Astrocyte (in vitro differentiated cells and primary cell): ENCODE measurements around the gene MAP1S. TPM values are rescaled to one million over a fixed set of nuclear protein-coding genes. Genes with fewer than 3 reads are reported as not detected.

Experiments
- DNase-seq: peaks from one replicate; pipeline ENCODE4 v3.0.0-alpha.2; 2010; ENCODE audit warnings: low read depth
- FAIRE-seq: peaks from 2 replicates; lab custom pipeline; 2011; peaks lifted over from hg19 to GRCh38; lab: Jason Lieb, UNC
- H2AFZ ChIP-seq: 2 replicates; pipeline ENCODE4 v1.6.0; 2012; ENCODE audit warnings: low read depth, low read length, inconsistent platforms
- H3K27ac ChIP-seq: 2 replicates; pipeline ENCODE4 v1.5.1; 2011; ENCODE audit warnings: low read depth, low read length, inconsistent platforms
- H3K27me3 ChIP-seq: 2 replicates; pipeline ENCODE4 v1.6.0; 2011; ENCODE audit warnings: low read length, inconsistent platforms; ENCODE audit not compliant: insufficient read depth
- H3K36me3 ChIP-seq: 2 replicates; pipeline ENCODE4 v1.5.1; 2011; ENCODE audit warnings: low read length, inconsistent platforms; ENCODE audit not compliant: insufficient read depth
- H3K4me1 ChIP-seq: 2 replicates; pipeline ENCODE4 v1.5.1; 2011; ENCODE audit warnings: low read length, inconsistent platforms; ENCODE audit not compliant: insufficient read depth
- H3K4me2 ChIP-seq: 2 replicates; pipeline ENCODE4 v1.6.0; 2012; ENCODE audit warnings: low read length, inconsistent platforms
- H3K4me3 ChIP-seq: 2 replicates; pipeline ENCODE4 v1.5.1; 2011; ENCODE audit warnings: low read depth, mild to moderate bottlenecking, low read length, inconsistent platforms; ENCODE audit not compliant: insufficient read depth
- H3K79me2 ChIP-seq: 2 replicates; pipeline ENCODE4 v1.6.0; 2012; ENCODE audit warnings: mild to moderate bottlenecking, low read length, inconsistent platforms; ENCODE audit not compliant: insufficient read depth
- H3K9ac ChIP-seq: 2 replicates; pipeline ENCODE4 v1.6.0; 2012; ENCODE audit warnings: mild to moderate bottlenecking, low read length, inconsistent platforms
- H3K9me3 ChIP-seq: 2 replicates; pipeline ENCODE4 v1.5.1; 2012; ENCODE audit warnings: low read depth, mild to moderate bottlenecking, low read length, inconsistent platforms; ENCODE audit not compliant: insufficient read depth
- H4K20me1 ChIP-seq: 2 replicates; pipeline ENCODE4 v1.6.0; 2012; ENCODE audit warnings: low read length, inconsistent platforms; ENCODE audit not compliant: insufficient read depth
- H3K27ac Mint-ChIP-seq: one replicate; pipeline ENCODE4 v1.8.0; 2021; ENCODE audit warnings: mild to moderate bottlenecking, mixed read lengths; ENCODE audit not compliant: unreplicated experiment
- H3K27me3 Mint-ChIP-seq: one replicate; pipeline ENCODE4 v1.8.0; 2021; ENCODE audit warnings: low read depth, mixed read lengths; ENCODE audit not compliant: unreplicated experiment
- H3K36me3 Mint-ChIP-seq: one replicate; pipeline ENCODE4 v1.8.0; 2021; ENCODE audit warnings: low read depth, mixed read lengths; ENCODE audit not compliant: unreplicated experiment
- H3K4me1 Mint-ChIP-seq: one replicate; pipeline ENCODE4 v1.8.0; 2021; ENCODE audit warnings: low read depth, mixed read lengths; ENCODE audit not compliant: unreplicated experiment
- H3K4me3 Mint-ChIP-seq: one replicate; pipeline ENCODE4 v1.8.0; 2021; ENCODE audit warnings: mild to moderate bottlenecking, moderate library complexity, mixed read lengths; ENCODE audit not compliant: unreplicated experiment
- H3K9me3 Mint-ChIP-seq: one replicate; pipeline ENCODE4 v1.8.0; 2021; ENCODE audit warnings: mild to moderate bottlenecking, mixed read lengths; ENCODE audit not compliant: unreplicated experiment
- CTCF ChIP-seq: IDR thresholded peaks from 2 replicates; pipeline ENCODE4 v1.5.1; 2011; ENCODE audit warnings: low read depth, mild to moderate bottlenecking, inconsistent platforms, low read length, moderate library complexity; ENCODE audit not compliant: insufficient read depth
- EZH2 ChIP-seq: IDR thresholded peaks from 2 replicates; pipeline ENCODE4 v1.6.1; 2012; ENCODE audit warnings: mild to moderate bottlenecking, low read length, inconsistent platforms; ENCODE audit not compliant: insufficient read depth
- total RNA-seq: library from RNA; stranded (reverse); gene quantifications from 2 replicates; pipeline ENCODE4 v1.2.1, GENCODE V29; 2021

MAP1S gene
- total RNA-seq, 1 donor from 2014 or later = 82.2 TPM

GRCh38 chr19:17686592-17687024 is 32.7 kb upstream of the MAP1S start:
- H3K4me3 Mint-ChIP-seq = peak overlapping the region; percentile 40
- H2AFZ ChIP-seq = peak overlapping the region; percentile 56
- H3K36me3 Mint-ChIP-seq = no peaks in the 10 kb centered on the region
- DNase-seq (no peak), FAIRE-seq (no peak)
- no peaks in the 10 kb centered on the region for H3K36me3 ChIP-seq
- TF ChIP-seq CTCF (no peak), EZH2 (peak; percentile 2)
- H3K27ac Mint-ChIP-seq = no peak overlapping the region
- peak overlapping the region; percentile 90 for H3K4me2 ChIP-seq
- peak overlapping the region; percentile 38 for H3K27ac ChIP-seq
- no peaks in the 10 kb centered on the region for H3K79me2 ChIP-seq
- H4K20me1 ChIP-seq = no peaks in the 10 kb centered on the region
- peaks cover 31% of the 10 kb centered on the region for H3K27me3 Mint-ChIP-seq
- no peaks in the 10 kb centered on the region for H3K9me3 ChIP-seq
- peaks cover 2% of the 10 kb centered on the region for H3K9me3 Mint-ChIP-seq
- H3K4me3 ChIP-seq = peak overlapping the region; percentile 67
- peaks cover 2% of the 10 kb centered on the region for H3K4me1 Mint-ChIP-seq
- peaks cover 3% of the 10 kb centered on the region for H3K27me3 ChIP-seq
- peaks cover 8% of the 10 kb centered on the region for H3K4me1 ChIP-seq
- H3K9ac ChIP-seq = peak overlapping the region; percentile 73

DNA sequence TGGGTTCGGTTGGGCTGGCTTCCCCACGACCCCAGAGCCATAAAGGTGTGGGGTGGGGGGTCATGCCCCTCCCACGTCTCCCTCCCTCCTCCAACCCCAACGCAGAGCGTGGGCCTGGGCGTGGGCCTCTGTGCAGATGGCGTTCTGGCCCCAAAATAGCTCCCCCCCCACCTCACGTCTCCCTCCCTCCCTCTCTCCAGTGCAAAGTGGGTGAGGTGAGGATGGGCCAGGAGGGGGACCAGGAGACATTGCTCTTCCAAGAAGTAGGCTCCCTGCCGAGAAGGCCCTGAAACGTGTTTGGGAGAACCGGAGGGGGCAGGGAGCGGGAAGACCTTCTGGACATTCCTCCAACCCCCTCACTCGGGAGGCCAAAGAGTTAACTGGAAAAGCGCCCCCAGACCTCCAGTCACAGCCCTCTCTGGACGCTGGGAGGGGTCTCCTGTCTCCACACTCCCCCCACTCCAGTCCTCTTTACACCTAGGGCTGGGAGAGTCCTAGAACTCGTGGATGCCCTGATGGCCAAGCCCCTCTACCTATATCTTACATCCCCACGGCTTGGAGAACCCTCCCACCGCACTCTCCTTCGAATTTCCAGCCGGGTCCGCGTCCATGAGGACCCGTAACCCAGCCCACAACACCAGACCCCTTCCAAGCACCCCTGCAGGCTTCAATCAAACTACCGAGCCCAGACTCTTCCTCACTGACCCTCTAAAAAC is 32.0 kb upstream of the MAP1S start:
- no peak overlapping the region for H3K27ac ChIP-seq
- H3K36me3 ChIP-seq = no peaks in the 10 kb centered on the region
- peaks cover 2% of the 10 kb centered on the region for H3K9me3 Mint-ChIP-seq
- no peaks in the 10 kb centered on the region for H4K20me1 ChIP-seq
- peaks cover 31% of the 10 kb centered on the region for H3K27me3 Mint-ChIP-seq
- peaks cover 2% of the 10 kb centered on the region for H3K4me1 Mint-ChIP-seq
- peaks cover 8% of the 10 kb centered on the region for H3K4me1 ChIP-seq
- H3K9ac ChIP-seq = peak overlapping the region; percentile 55
- peaks cover 3% of the 10 kb centered on the region for H3K27me3 ChIP-seq
- no peaks in the 10 kb centered on the region for H3K9me3 ChIP-seq
- no peak for DNase-seq
- H3K4me3 ChIP-seq = peak overlapping the region; percentile 67
- no peak for FAIRE-seq
- H3K36me3 Mint-ChIP-seq = no peaks in the 10 kb centered on the region
- TF ChIP-seq EZH2 = peak; percentile 50
- TF ChIP-seq CTCF = no peak
- no peak overlapping the region for H3K27ac Mint-ChIP-seq
- H2AFZ ChIP-seq = peak overlapping the region; percentile 56
- peak overlapping the region; percentile 90 for H3K4me2 ChIP-seq
- H3K79me2 ChIP-seq = no peaks in the 10 kb centered on the region
- peak overlapping the region; percentile 79 for H3K4me3 Mint-ChIP-seq
